Ovary (tissue), 9 donors: ENCODE results near the gene FOXN4. TPM values are rescaled to one million over a fixed set of nuclear protein-coding genes. Genes with fewer than 3 reads are reported as not detected.
A peak's percentile ranks its signal among the peaks of the same experiment; 100 is the strongest.

Experiments
- DNase-seq, 5 donors: peaks; one replicate each; pipeline ENCODE4 v3.0.0-alpha.2; 2019 to 2020
- H3K27ac ChIP-seq, 2 donors: fragments of 200-600 bp; one replicate each; pipeline versions ENCODE4 v1.5.1 to v1.8.0; 2019 to 2022
- H3K27me3 ChIP-seq: fragments of 200-600 bp; one replicate; pipeline ENCODE4 v1.8.0; 2022
- H3K36me3 ChIP-seq: fragments of 200-600 bp; sonication (generic); one replicate; pipeline ENCODE4 v1.5.1; 2019
- H3K4me1 ChIP-seq: one replicate; pipeline ENCODE4 v1.8.1; 2013; ENCODE audit warnings: mild to moderate bottlenecking, moderate library complexity; ENCODE audit not compliant: insufficient read depth
- H3K4me3 ChIP-seq: fragments of 200-600 bp; sonication (generic); one replicate; pipeline ENCODE4 v1.5.1; 2017
- H3K9me3 ChIP-seq, 2 donors: fragments of 200-600 bp in 1 of 2; sonication (generic) in 1 of 2; one replicate each; pipeline versions ENCODE4 v1.5.1 to v1.8.1; 2013 to 2019; ENCODE audit warnings: mild to moderate bottlenecking in 1 of 2, moderate library complexity in 1 of 2
- CTCF ChIP-seq, 3 donors: fragments of 450-650 bp in 2 of 3; fragments of 200-600 bp in 1 of 3; IDR thresholded peaks; one replicate each; pipeline versions ENCODE4 v1.5.1 to v1.8.0; 2016 to 2022; ENCODE audit warnings: antibody characterized with exemption in 3 of 3, mild to moderate bottlenecking in 1 of 3
- EP300 ChIP-seq: sonication (generic); formaldehyde crosslinking; IDR thresholded peaks from one replicate; pipeline ENCODE4 v1.6.1; 2017; ENCODE audit warnings: antibody characterized with exemption
- POLR2A ChIP-seq: fragments of 450-650 bp; IDR thresholded peaks from one replicate; pipeline ENCODE4 v1.6.1; 2017; ENCODE audit warnings: antibody characterized with exemption, mild to moderate bottlenecking, moderate library complexity
- WGBS, 3 donors: extraction: QIAGEN DNeasy Blood & Tissue Kit in 1 of 3; methylation state at CpG; one replicate each; pipeline versions ENCODE4 v1.1.5 to v1.1.7; 2013 to 2017; 5-methylcytosine and 5-hydroxymethylcytosine counted together
- intact Hi-C, 4 donors: fragments of 100-400 bp; cut with DNase I; formaldehyde crosslinking; loops; one replicate each; pipeline versions ENCODE4 v1.11.0 to v1.15.1; 2022 to 2023
- polyA plus RNA-seq, 2 donors: library from polyadenylated mRNA; stranded (reverse); fragments of 200-250 nt in 1 of 2; fragments of 350-450 nt in 1 of 2; fragmentation: Illumina TruSeq in 1 of 2; extraction: RNeasy Lipid Tissue Mini Kit (QIAGEN cat#74804) in 1 of 2; gene quantifications; one replicate each; pipeline ENCODE4 v1.2.3, GENCODE V29; 2013 to 2014
- total RNA-seq, 7 donors: library from RNA; depleted of rRNA in 2 of 7; stranded (reverse); fragments of >200 nt in 2 of 7; fragmentation: NEBNext Ultra II Directional in 3 of 7; extraction: Animal tissue kit (Norgen Biotek cat#: 25700) in 3 of 7; gene quantifications; one replicate each; pipeline versions ENCODE4 v1.1.0 to v1.2.4, GENCODE V29; 2016 to 2023
- donor health status: DM: no; HTN: no; CAD: no; lungs with moderate emphysema.
- donor health status: DM: no; HTN: no; CAD: no.
- donor health status: Bipolar disorder and iron deficiency.
- donor health status: DM: yes; HTN: yes; CAD: no.
- donor health status: DM: no; HTN: no; CAD: no.
- donor health status: DM: yes; HTN: yes; CAD: no.

FOXN4 gene
- total and polyA plus RNA-seq, 9 donors, result 0.05 to 0.80 (median 0.20) TPM; not detected in 6

GRCh38 chr12:109309381-109310246 is 530 bp upstream of the FOXN4 start:
- H3K4me3 ChIP-seq, result peak overlapping the region; percentile 42
- no peaks in the 10 kb centered on the region for H3K27me3 ChIP-seq
- DNase-seq, result no peak
- H3K9me3 ChIP-seq, result no peaks in the 10 kb centered on the region
- TF ChIP-seq CTCF (IDR thresholded peaks at IDR 0.05) (no peak), POLR2A (no peak), EP300 (no peak)
- H3K4me1 ChIP-seq, result peaks cover 5% of the 10 kb centered on the region
- intact Hi-C loops, result no loop called here
- H3K36me3 ChIP-seq, result no peaks in the 10 kb centered on the region
- WGBS, 3 donors, result 0 to 1% (median 0%) methylated on average over 23 to 97 of the region's 99 CpGs
- no peak overlapping the region for H3K27ac ChIP-seq

- 69 to 77% (median 70%) methylated on average over 8 to 9 of the region's 9 CpGs for WGBS, 3 donors
- H3K27me3 ChIP-seq, result no peaks in the 10 kb centered on the region
- peaks cover 5% of the 10 kb centered on the region for H3K4me1 ChIP-seq
- no peaks in the 10 kb centered on the region for H3K36me3 ChIP-seq
- H3K27ac ChIP-seq, result no peak overlapping the region
- DNase-seq, result no peak
- H3K9me3 ChIP-seq, result no peaks in the 10 kb centered on the region
- intact Hi-C loops, result no loop called here
- TF ChIP-seq CTCF (IDR thresholded peaks at IDR 0.05), result no peak
- TF ChIP-seq POLR2A, result no peak
- no peak for TF ChIP-seq EP300
- no peak overlapping the region for H3K4me3 ChIP-seq
These were observed 2.0 kb downstream of the FOXN4 start for GRCh38 chr12:109307051-109307450.

- no peaks in the 10 kb centered on the region for H3K9me3 ChIP-seq
- DNase-seq, result no peak
- H3K27ac ChIP-seq, result no peak overlapping the region
- TF ChIP-seq POLR2A (no peak), CTCF (IDR thresholded peaks at IDR 0.05) (no peak), EP300 (no peak)
- H3K36me3 ChIP-seq, result no peaks in the 10 kb centered on the region
- intact Hi-C loops, result no loop called here
- no peaks in the 10 kb centered on the region for H3K27me3 ChIP-seq
- 60 to 74% (median 68%) methylated on average over 6 of the region's 6 CpGs for WGBS, 3 donors
- H3K4me1 ChIP-seq, result peaks cover 5% of the 10 kb centered on the region
- H3K4me3 ChIP-seq, result no peak overlapping the region
These were observed 3.5 kb downstream of the FOXN4 start for GRCh38 chr12:109305547-109305946.

GRCh38 chr12:109304485-109304884 is 4.6 kb downstream of the FOXN4 start:
- 37 to 46% (median 39%) methylated on average over 8 of the region's 8 CpGs for WGBS, 3 donors
- Histone ChIP-seq H3K9me3 (no peaks in the 10 kb centered on the region), H3K4me3 (no peak overlapping the region), H3K4me1 (peaks cover 5% of the 10 kb centered on the region), H3K27me3 (no peaks in the 10 kb centered on the region), H3K27ac (no peak overlapping the region), H3K36me3 (no peaks in the 10 kb centered on the region)
- TF ChIP-seq CTCF (IDR thresholded peaks at IDR 0.05) (no peak), EP300 (no peak), POLR2A (no peak)
- intact Hi-C loops, result no loop called here
- DNase-seq, result no peak
